A673 (cell line): ENCODE measurements around the gene OR5B3.

ENCODE experiments used
- CTCF ChIP-seq: fragments of 300-800, 200-600 bp; sonication (generic); conservative IDR thresholded peaks from 2 replicates; pipeline ENCODE4 v1.5.1; 2017; ENCODE audit warnings: low read depth, mild to moderate bottlenecking, antibody characterized with exemption, low read length, moderate library complexity, mixed read lengths
- EZH2 ChIP-seq: fragments of 200-600 bp; sonication (generic); IDR thresholded peaks from 2 replicates; pipeline ENCODE4 v1.6.1; 2017; ENCODE audit warnings: borderline replicate concordance, low read depth, mild to moderate bottlenecking, mixed read lengths, antibody characterized with exemption, low read length; ENCODE audit not compliant: poor library complexity, severe bottlenecking

DNA sequence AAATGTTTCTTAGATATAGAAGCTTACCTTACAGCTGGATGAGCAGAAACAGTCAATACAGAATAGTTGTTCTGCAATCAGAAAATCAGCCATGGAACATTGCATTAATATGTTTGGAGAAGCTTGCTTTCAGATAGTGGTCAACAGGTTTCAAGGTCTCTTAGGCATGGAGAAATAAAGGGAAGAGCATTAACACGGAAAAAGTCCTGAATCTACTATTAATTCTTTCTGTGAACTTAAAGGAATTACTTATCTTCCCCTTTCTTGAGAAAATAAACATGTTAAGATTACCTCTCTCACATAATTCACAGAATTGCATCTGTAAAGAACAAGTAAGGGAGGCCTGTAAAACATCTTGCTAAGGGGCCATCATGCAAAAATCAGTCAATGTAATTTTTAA, at the start of gene OR5B3:
- TF ChIP-seq CTCF = no peak
- no peak for TF ChIP-seq EZH2
